HepG2 (cell line): ENCODE data around the gene VPS13D. TPM values are rescaled to one million over a fixed set of nuclear protein-coding genes. Genes with fewer than 3 reads are reported as not detected.
A peak's percentile ranks its signal among the peaks of the same experiment; 100 is the strongest.

Experiments
- ATAC-seq: fragments of 200-7000 bp; cut with Tn5 transposase; 3 replicates; pipeline ENCODE4 v1.9.1; 2020; ENCODE audit warnings: mild to moderate bottlenecking, moderate library complexity
- BruUV-seq: library from RNA; stranded (reverse); fragments of 400-500 nt; replicated peaks from 2 replicates; lab custom pipeline; 2021; lab: Mats Ljungman, UMichigan
- CTCF ChIA-PET: fragments of 300-600 bp; formaldehyde crosslinking; extraction: SDS; loops from one replicate; lab custom pipeline; 2021; ENCODE audit warnings: low total read pairs, inconsistent platforms, low intra/inter-chr PET ratio; lab: Yijun Ruan, JAX
- POLR2A ChIA-PET: fragments of 350-600 bp; sonication (Branson Sonifier 250); formaldehyde crosslinking; loops from one replicate; lab custom pipeline; 2020; ENCODE audit warnings: antibody characterized with exemption, inconsistent platforms; lab: Yijun Ruan, JAX
- DNase-seq: peaks from one replicate; pipeline ENCODE4 v3.0.0-alpha.2; 2015; ENCODE audit warnings: low spot score
- FAIRE-seq: peaks from 3 replicates; lab custom pipeline; 2011; peaks lifted over from hg19 to GRCh38; lab: Jason Lieb, UNC
- H2AFZ ChIP-seq: one replicate; pipeline ENCODE4 v1.6.1; 2011; ENCODE audit warnings: low read length, inconsistent platforms
- H3K27ac ChIP-seq: fragments of 300-600 bp; 3 replicates; pipeline ENCODE4 v1.8.0; 2011; ENCODE audit warnings: mixed run types, mild to moderate bottlenecking, mixed read lengths, low read length, inconsistent platforms; ENCODE audit not compliant: insufficient read depth; ENCODE audit errors: extremely low read length
- H3K27me3 ChIP-seq, 2 experiments: fragments of 200-600 bp in 1 of 2; 2 replicates in 1 of 2; 3 replicates in 1 of 2; pipeline versions ENCODE4 v1.6.0 to v1.8.0; 2011; ENCODE audit warnings: low read length in 2 of 2, mild to moderate bottlenecking in 2 of 2, moderate library complexity in 2 of 2, inconsistent platforms in 1 of 2; ENCODE audit not compliant: insufficient read depth in 2 of 2, control insufficient read depth in 1 of 2
- H3K36me3 ChIP-seq, 2 experiments: fragments of 200-600 bp in 1 of 2; replicated peaks in 1 of 2; 2 replicates in 1 of 2; 3 replicates in 1 of 2; pipeline versions ENCODE4 v1.5.1 to v1.8.0; 2011; ENCODE audit warnings: low read length in 2 of 2, inconsistent platforms in 1 of 2; ENCODE audit not compliant: insufficient read depth in 2 of 2, control insufficient read depth in 1 of 2
- H3K4me1 ChIP-seq: 2 replicates; pipeline ENCODE4 v1.5.1; 2012; ENCODE audit warnings: low read length, inconsistent platforms; ENCODE audit not compliant: insufficient read depth
- H3K4me2 ChIP-seq: 2 replicates; pipeline ENCODE4 v1.6.0; 2011; ENCODE audit warnings: low read depth, low read length, inconsistent platforms
- H3K4me3 ChIP-seq, 3 experiments: fragments of 200-600 bp in 1 of 3; sonication (generic), shearing (Covaris generic) in 1 of 3; replicated peaks in 1 of 3; 2 replicates each; pipeline ENCODE4 v1.5.1; 2011 to 2016; ENCODE audit warnings: low read length in 3 of 3, inconsistent platforms in 2 of 3, low read depth in 2 of 3, mild to moderate bottlenecking in 2 of 3, control low read depth in 1 of 3, mixed read lengths in 1 of 3; ENCODE audit not compliant: insufficient read depth in 1 of 3
- H3K79me2 ChIP-seq: one replicate; pipeline ENCODE4 v1.6.1; 2011; ENCODE audit warnings: low read length, inconsistent platforms; ENCODE audit not compliant: insufficient read depth
- H3K9ac ChIP-seq: 2 replicates; pipeline ENCODE4 v1.6.0; 2011; ENCODE audit warnings: mild to moderate bottlenecking, low read depth, low read length, inconsistent platforms; ENCODE audit not compliant: insufficient read depth
- H3K9me3 ChIP-seq: 2 replicates; pipeline ENCODE4 v1.5.1; 2012; ENCODE audit warnings: mild to moderate bottlenecking, low read length
- H4K20me1 ChIP-seq: 2 replicates; pipeline ENCODE4 v1.6.0; 2011; ENCODE audit warnings: inconsistent platforms, mild to moderate bottlenecking, low read length, moderate library complexity; ENCODE audit not compliant: insufficient read depth
- ARNT2 ChIP-seq: sonication (generic); formaldehyde crosslinking; IDR thresholded peaks from 2 replicates; pipeline ENCODE4 v1.8.0; 2022; ENCODE audit warnings: mild to moderate bottlenecking, low read depth, missing genetic modification reagents, moderate library complexity
- CEBPG ChIP-seq: IDR thresholded peaks from 2 replicates; pipeline ENCODE4 v1.6.1; 2016
- HMG20A ChIP-seq: IDR thresholded peaks from 2 replicates; pipeline ENCODE4 v1.6.1; 2016; ENCODE audit warnings: borderline replicate concordance
- MAFF ChIP-seq: IDR thresholded peaks from 2 replicates; pipeline ENCODE4 v1.6.1; 2011; ENCODE audit warnings: low read depth, low read length, improper control_type of control experiment
- MAFK ChIP-seq, 2 experiments: IDR thresholded peaks in 1 of 2; conservative IDR thresholded peaks in 1 of 2; 2 replicates each; pipeline ENCODE4 v1.6.1; 2011; ENCODE audit warnings: improper control_type of control experiment in 2 of 2, low read length in 2 of 2
- ZMYM3 ChIP-seq: sonication (generic); formaldehyde crosslinking; IDR thresholded peaks from 2 replicates; pipeline ENCODE4 v1.5.1; 2020; ENCODE audit warnings: mild to moderate bottlenecking, missing genetic modification reagents
- WGBS: methylation state at CpG from one replicate; pipeline ENCODE4 v1.1.6; 2017; ENCODE audit warnings: low lambda C conversion rate; 5-methylcytosine and 5-hydroxymethylcytosine counted together
- in situ Hi-C: cut with HindIII; loops from 2 replicates; pipeline ENCODE4 v1.10.0; 2017; ENCODE audit warnings: low pct_unique_long_range_greater_than_20kb; ENCODE audit not compliant: extremely low pct_ligation_motif_present
- intact Hi-C: fragments of 100-400 bp; cut with micrococcal nuclease; formaldehyde crosslinking; loops from one replicate; pipeline ENCODE4 v1.10.0; 2022; ENCODE audit not compliant: unreplicated experiment
- polyA plus RNA-seq, 8 experiments: library from polyadenylated mRNA; depleted of rRNA in 3 of 8; stranded (reverse) in 7 of 8; unstranded in 1 of 8; fragments of >200 nt; fragmentation: Illumina TruSeq in 4 of 8; extraction: Trizol in 4 of 8; gene quantifications; 2 replicates each; pipeline versions ENCODE4 v1.2.1 to v1.2.3, GENCODE V29; 2011 to 2016; ENCODE audit warnings: low read depth in 4 of 8, missing spikeins in 1 of 8, mixed read lengths in 1 of 8; ENCODE audit not compliant: insufficient read depth in 1 of 8
- total RNA-seq, 5 experiments: library from RNA; depleted of rRNA; stranded (reverse); fragments of >200 nt; fragmentation: Illumina TruSeq; extraction: Trizol; gene quantifications; 2 replicates each; pipeline ENCODE4 v1.2.3, GENCODE V29; 2016; ENCODE audit warnings: low read depth in 1 of 5
- TF ChIP-seq, protein P1 (sequence below): sonication (generic); formaldehyde crosslinking; IDR thresholded peaks from 2 replicates; pipeline ENCODE4 v1.5.0; 2020; ENCODE audit warnings: missing genetic modification reagents
- TF ChIP-seq, protein P2 (sequence below): IDR thresholded peaks from 2 replicates; pipeline ENCODE4 v1.6.1; 2016; ENCODE audit warnings: missing compliant biosample characterization, missing genetic modification reagents, borderline replicate concordance

The VPS13D gene
- total and polyA plus RNA-seq, 2 of the 13 experiments (the other 11 are each of a cell fraction or from before 2014, with no cell fraction given), result 8.6 to 13.9 TPM

DNA sequence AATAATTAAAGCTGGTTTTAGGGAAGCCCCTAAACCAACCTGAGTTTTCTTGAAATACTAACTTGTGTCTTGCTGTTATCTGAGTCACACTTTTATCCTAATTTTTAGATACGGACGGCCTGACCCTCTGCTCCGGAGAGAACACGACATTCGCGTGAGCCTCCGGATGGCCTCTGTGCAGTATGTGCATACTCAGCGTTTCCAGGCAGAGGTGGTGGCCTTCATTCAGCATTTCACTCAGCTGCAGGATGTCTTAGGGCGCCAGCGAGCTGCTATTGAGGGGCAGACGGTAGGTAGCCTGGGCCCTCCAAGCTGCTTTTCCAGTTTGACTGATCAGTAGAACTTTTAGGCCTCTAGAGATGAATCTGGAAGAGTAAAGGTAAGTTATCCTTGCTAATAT, 63.6 kb downstream of the VPS13D start:
- no peak for DNase-seq
- no peak for FAIRE-seq
- CTCF ChIA-PET, result no interaction called here
- Histone ChIP-seq H3K4me2 (no peak overlapping the region), H3K79me2 (no peaks in the 10 kb centered on the region), H3K4me1 (no peaks in the 10 kb centered on the region), H3K27ac (no peak overlapping the region), H3K9me3 (no peaks in the 10 kb centered on the region), H3K4me3 (no peak overlapping the region), H3K9ac (no peak overlapping the region), H4K20me1 (no peaks in the 10 kb centered on the region), H2AFZ (no peak overlapping the region), H3K36me3 (peaks cover 3 to 14% of the 10 kb centered on the region in 2 experiments; a peak in 3 of 5 replicates), H3K27me3 (no peaks in the 10 kb centered on the region)
- intact Hi-C loops, result no loop called here
- peak; percentile 74 to 87 for TF ChIP-seq MAFK (conservative IDR thresholded peaks at IDR 0.05 in 1 of 2, IDR thresholded peaks at IDR 0.05 in 1 of 2; ENCODE audit: low read length in 2 of 2)
- TF ChIP-seq, protein P1, sequence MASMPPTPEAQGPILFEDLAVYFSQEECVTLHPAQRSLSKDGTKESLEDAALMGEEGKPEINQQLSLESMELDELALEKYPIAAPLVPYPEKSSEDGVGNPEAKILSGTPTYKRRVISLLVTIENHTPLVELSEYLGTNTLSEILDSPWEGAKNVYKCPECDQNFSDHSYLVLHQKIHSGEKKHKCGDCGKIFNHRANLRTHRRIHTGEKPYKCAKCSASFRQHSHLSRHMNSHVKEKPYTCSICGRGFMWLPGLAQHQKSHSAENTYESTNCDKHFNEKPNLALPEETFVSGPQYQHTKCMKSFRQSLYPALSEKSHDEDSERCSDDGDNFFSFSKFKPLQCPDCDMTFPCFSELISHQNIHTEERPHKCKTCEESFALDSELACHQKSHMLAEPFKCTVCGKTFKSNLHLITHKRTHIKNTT, result no peak
- TF ChIP-seq, protein P2, sequence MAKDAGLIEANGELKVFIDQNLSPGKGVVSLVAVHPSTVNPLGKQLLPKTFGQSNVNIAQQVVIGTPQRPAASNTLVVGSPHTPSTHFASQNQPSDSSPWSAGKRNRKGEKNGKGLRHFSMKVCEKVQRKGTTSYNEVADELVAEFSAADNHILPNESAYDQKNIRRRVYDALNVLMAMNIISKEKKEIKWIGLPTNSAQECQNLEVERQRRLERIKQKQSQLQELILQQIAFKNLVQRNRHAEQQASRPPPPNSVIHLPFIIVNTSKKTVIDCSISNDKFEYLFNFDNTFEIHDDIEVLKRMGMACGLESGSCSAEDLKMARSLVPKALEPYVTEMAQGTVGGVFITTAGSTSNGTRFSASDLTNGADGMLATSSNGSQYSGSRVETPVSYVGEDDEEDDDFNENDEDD (CRISPR knock-in tag), result no peak
- TF ChIP-seq ARNT2 (CRISPR knock-in tag), result no peak
- no peak for TF ChIP-seq ZMYM3 (CRISPR knock-in tag)
- no peak for TF ChIP-seq HMG20A
- TF ChIP-seq CEBPG (CRISPR knock-in tag), result no peak
- TF ChIP-seq MAFF, result peak; percentile 66
- in situ Hi-C loops, result no loop called here
- 98% methylated on average over 11 of the region's 11 CpGs for WGBS
- no TSS peak for BruUV-seq
- POLR2A ChIA-PET, result no interaction called here
- ATAC-seq, result no peak
